ENCODE measurements around the gene INO80B. TPM values are rescaled to one million over a fixed set of nuclear protein-coding genes. Genes with fewer than 3 reads are reported as not detected.
A peak's percentile ranks its signal among the peaks of the same experiment; 100 is the strongest.

The INO80B gene
- polyA plus RNA-seq, 1 of the 3 experiments (the other 2 are of a cell fraction): 41.7 TPM

GRCh38 chr2:74438248-74438647 is 16.6 kb upstream of the INO80B start (continued):
- TF ChIP-seq PBX3 (IDR thresholded peaks at IDR 0.05): no peak
- TF ChIP-seq FOXJ3 (CRISPR knock-in tag; IDR thresholded peaks at IDR 0.05): no peak
- TF ChIP-seq, protein P1, sequence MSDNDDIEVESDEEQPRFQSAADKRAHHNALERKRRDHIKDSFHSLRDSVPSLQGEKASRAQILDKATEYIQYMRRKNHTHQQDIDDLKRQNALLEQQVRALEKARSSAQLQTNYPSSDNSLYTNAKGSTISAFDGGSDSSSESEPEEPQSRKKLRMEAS (IDR thresholded peaks at IDR 0.05; ENCODE audit: low read depth): no peak
- TF ChIP-seq GATA2 (CRISPR knock-in tag; IDR thresholded peaks at IDR 0.05): no peak
- no peak for TF ChIP-seq CHD2 (IDR thresholded peaks at IDR 0.05; ENCODE audit: low read length, partially characterized antibody)
- no peak for TF ChIP-seq MEF2A (IDR thresholded peaks at IDR 0.05; ENCODE audit: borderline replicate concordance, low read depth)
- no peak for TF ChIP-seq FOXM1 (IDR thresholded peaks at IDR 0.05; ENCODE audit: low read depth)

GRCh38 chr2:74439373-74439772 is 15.5 kb upstream of the INO80B start:
- peaks cover 6% of the 10 kb centered on the region for H3F3A ChIP-seq (replicated peaks; ENCODE audit: insufficient read depth)
- ChIA-PET CTCF (interaction anchor here (1.0 to 2.5 kb wide), 11 partner anchors 9 to 105 kb away, joined by 3 to 9 read pairs (median 3); partner anchors contain the start of genes C2orf81, INO80B, WBP1 and WDR54), POLR2A (interaction anchor here (1.1 to 3.0 kb wide), 10 partner anchors 8 to 229 kb away, joined by 3 to 27 read pairs (median 8); partner anchors contain the start of genes C2orf81, INO80B, MRPL53 and TLX2)
- WGBS (ENCODE audit: low lambda C conversion rate): 11% methylated on average over 3 of the region's 3 CpGs
- H2AFZ ChIP-seq (ENCODE audit: low read depth): no peak overlapping the region
- peak overlapping the region; percentile 64 to 98; a peak in 3 of 4 replicates for H3K27ac ChIP-seq (ENCODE audit: low read depth in 2 of 2, low read length in 1 of 2)
- peak overlapping the region; percentile 77 for H3K9ac ChIP-seq
- H3K4me1 ChIP-seq (ENCODE audit: control insufficient read depth in 1 of 2, insufficient read depth in 2 of 2, low read depth in 1 of 2, low read length in 1 of 2): peaks cover 20 to 27% of the 10 kb centered on the region in 2 experiments; a peak in 3 of 4 replicates
- H4K20me1 ChIP-seq (ENCODE audit: insufficient read depth): no peaks in the 10 kb centered on the region
- no peaks in the 10 kb centered on the region for H3K27me3 ChIP-seq (ENCODE audit: insufficient read depth)
- H3K79me2 ChIP-seq (ENCODE audit: insufficient read depth): peaks cover 30% of the 10 kb centered on the region
- TF ChIP-seq USF1 (IDR thresholded peaks at IDR 0.05; ENCODE audit: borderline replicate concordance, low read depth): no peak
- no peak for TF ChIP-seq CHD2 (IDR thresholded peaks at IDR 0.05; ENCODE audit: low read length, partially characterized antibody)
- TF ChIP-seq RFX5 (IDR thresholded peaks at IDR 0.05; ENCODE audit: low read length): no peak
- no peak for TF ChIP-seq FOXM1 (IDR thresholded peaks at IDR 0.05; ENCODE audit: low read depth)
- no peak for TF ChIP-seq ZBTB33 (IDR thresholded peaks at IDR 0.05; ENCODE audit: borderline replicate concordance, low read depth)
- no peak for TF ChIP-seq SIN3A (IDR thresholded peaks at IDR 0.05; ENCODE audit: borderline replicate concordance, low read depth, low read length)
- no peak for TF ChIP-seq FOSL2 (IDR thresholded peaks at IDR 0.05; ENCODE audit: borderline replicate concordance, low read depth)
- no peak for TF ChIP-seq EP300 (IDR thresholded peaks at IDR 0.05; ENCODE audit: borderline replicate concordance in 1 of 2, low read depth in 1 of 2, low read length in 1 of 2)
- TF ChIP-seq TAF1 (IDR thresholded peaks at IDR 0.05; ENCODE audit: borderline replicate concordance, low read depth, low read length): no peak
- TF ChIP-seq ELF1 (IDR thresholded peaks at IDR 0.05): no peak
- TF ChIP-seq, protein P1 (IDR thresholded peaks at IDR 0.05; ENCODE audit: low read depth): no peak
- no peak for TF ChIP-seq MEF2A (IDR thresholded peaks at IDR 0.05; ENCODE audit: borderline replicate concordance, low read depth)
- TF ChIP-seq TCF12 (IDR thresholded peaks at IDR 0.05): no peak
- TF ChIP-seq JUND (IDR thresholded peaks at IDR 0.05): no peak
- TF ChIP-seq EZH2phosphoT487 (IDR thresholded peaks at IDR 0.05; ENCODE audit: borderline replicate concordance, low read depth): no peak
- TF ChIP-seq, protein P2, sequence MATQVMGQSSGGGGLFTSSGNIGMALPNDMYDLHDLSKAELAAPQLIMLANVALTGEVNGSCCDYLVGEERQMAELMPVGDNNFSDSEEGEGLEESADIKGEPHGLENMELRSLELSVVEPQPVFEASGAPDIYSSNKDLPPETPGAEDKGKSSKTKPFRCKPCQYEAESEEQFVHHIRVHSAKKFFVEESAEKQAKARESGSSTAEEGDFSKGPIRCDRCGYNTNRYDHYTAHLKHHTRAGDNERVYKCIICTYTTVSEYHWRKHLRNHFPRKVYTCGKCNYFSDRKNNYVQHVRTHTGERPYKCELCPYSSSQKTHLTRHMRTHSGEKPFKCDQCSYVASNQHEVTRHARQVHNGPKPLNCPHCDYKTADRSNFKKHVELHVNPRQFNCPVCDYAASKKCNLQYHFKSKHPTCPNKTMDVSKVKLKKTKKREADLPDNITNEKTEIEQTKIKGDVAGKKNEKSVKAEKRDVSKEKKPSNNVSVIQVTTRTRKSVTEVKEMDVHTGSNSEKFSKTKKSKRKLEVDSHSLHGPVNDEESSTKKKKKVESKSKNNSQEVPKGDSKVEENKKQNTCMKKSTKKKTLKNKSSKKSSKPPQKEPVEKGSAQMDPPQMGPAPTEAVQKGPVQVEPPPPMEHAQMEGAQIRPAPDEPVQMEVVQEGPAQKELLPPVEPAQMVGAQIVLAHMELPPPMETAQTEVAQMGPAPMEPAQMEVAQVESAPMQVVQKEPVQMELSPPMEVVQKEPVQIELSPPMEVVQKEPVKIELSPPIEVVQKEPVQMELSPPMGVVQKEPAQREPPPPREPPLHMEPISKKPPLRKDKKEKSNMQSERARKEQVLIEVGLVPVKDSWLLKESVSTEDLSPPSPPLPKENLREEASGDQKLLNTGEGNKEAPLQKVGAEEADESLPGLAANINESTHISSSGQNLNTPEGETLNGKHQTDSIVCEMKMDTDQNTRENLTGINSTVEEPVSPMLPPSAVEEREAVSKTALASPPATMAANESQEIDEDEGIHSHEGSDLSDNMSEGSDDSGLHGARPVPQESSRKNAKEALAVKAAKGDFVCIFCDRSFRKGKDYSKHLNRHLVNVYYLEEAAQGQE (IDR thresholded peaks at IDR 0.05; ENCODE audit: low read depth, low read length): no peak
- H3K4me3 ChIP-seq (ENCODE audit: low read depth in 2 of 2, low read length in 1 of 2): peak overlapping the region; percentile 73 to 75
- H3K36me3 ChIP-seq (replicated peaks in 1 of 2; ENCODE audit: control insufficient read depth in 1 of 2, insufficient read depth in 2 of 2, low read length in 1 of 2): no peaks in the 10 kb centered on the region
- H3K4me2 ChIP-seq: peak overlapping the region; percentile 97
- DNase-seq: no peak
- no peaks in the 10 kb centered on the region for H3K9me2 ChIP-seq
- H3K9me3 ChIP-seq: no peaks in the 10 kb centered on the region
